HG02943 (cell line): Measurements from ENCODE around the gene BFAR.
"Not testable (repeated sequence)": the region's sequence is repeated elsewhere in the genome, so short reads cannot be mapped to it uniquely, and the experiment has no call there.

Experiments used
- ATAC-seq: cut with Tn5 transposase; IDR thresholded peaks from one replicate; pipeline ENCODE4 v1.9.1; 2021; ENCODE audit warnings: mild to moderate bottlenecking, low read depth, moderate library complexity; ENCODE audit not compliant: unreplicated experiment

BFAR gene

GRCh38 chr16:14685870-14686793 is 53.4 kb downstream of the BFAR start:
- not testable (repeated sequence) for ATAC-seq

GRCh38 chr16:14694129-14694528 is 61.4 kb downstream of the BFAR start, which contains the start of gene PLA2G10:
PLA2G10 (minus strand) TSS chr16:14694308; CDS start chr16:14694229, 79 bp downstream.
- ATAC-seq, result not testable (repeated sequence)

GRCh38 chr16:14701859-14702258 is 69.1 kb downstream of the BFAR start:
- not testable (repeated sequence) for ATAC-seq

- ATAC-seq, result not testable (repeated sequence)
These were observed 69.9 kb downstream of the BFAR start for GRCh38 chr16:14702672-14703071.

- peak; percentile 97 for ATAC-seq
These were observed 70.6 kb downstream of the BFAR start, which contains the start of gene NPIPA3 for GRCh38 chr16:14703156-14704011. NPIPA3 (plus strand) TSS chr16:14703411; CDS start chr16:14708944, 5,533 bp downstream.
